ENCODE results near the gene POLR3G.
A peak's percentile ranks its signal among the peaks of the same experiment; 100 is the strongest.

Gene POLR3G

GRCh38 chr5:90474235-90475107 lies at the start of gene POLR3G, which contains the start of gene MBLAC2:
Gene POLR3G (plus strand): TSS chr5:90474864. CDS start chr5:90485568, 10,704 bp downstream.
Gene MBLAC2 (minus strand): TSS chr5:90474771. CDS start chr5:90474292, 479 bp downstream.
- peak; percentile 94 for DNase-seq (ENCODE audit: low spot score)

- DNase-seq (ENCODE audit: low spot score), result peak; percentile 24
Observed at GRCh38 chr5:90434116-90434714, 40.4 kb upstream of the POLR3G start.

- DNase-seq (ENCODE audit: low spot score), result no peak
Observed at GRCh38 chr5:90437663-90438062, 37.0 kb upstream of the POLR3G start.

GRCh38 chr5:90438100-90438499 lies 36.6 kb upstream of the POLR3G start:
- no peak for DNase-seq (ENCODE audit: low spot score)

- no peak for DNase-seq (ENCODE audit: low spot score)
Observed at GRCh38 chr5:90440644-90441043, 34.0 kb upstream of the POLR3G start.

GRCh38 chr5:90446961-90447360 lies 27.7 kb upstream of the POLR3G start:
- peak; percentile 15 for DNase-seq (ENCODE audit: low spot score)

- no peak for DNase-seq (ENCODE audit: low spot score)
Observed at GRCh38 chr5:90461288-90461687, 13.4 kb upstream of the POLR3G start.

- no peak for DNase-seq (ENCODE audit: low spot score)
Observed at GRCh38 chr5:90472783-90473395, 1.8 kb upstream of the POLR3G start.

- DNase-seq (ENCODE audit: low spot score), result peak; percentile 10
Observed at GRCh38 chr5:90473396-90474234, 1.0 kb upstream of the POLR3G start.

- DNase-seq (ENCODE audit: low spot score), result no peak
Observed at GRCh38 chr5:90475436-90475980, 844 bp downstream of the POLR3G start.

- no peak for DNase-seq (ENCODE audit: low spot score)
Observed at GRCh38 chr5:90476391-90476790, 1.7 kb downstream of the POLR3G start.

GRCh38 chr5:90477073-90477472 lies 2.4 kb downstream of the POLR3G start:
- DNase-seq (ENCODE audit: low spot score), result no peak

- no peak for DNase-seq (ENCODE audit: low spot score)
Observed at GRCh38 chr5:90477621-90478215, 3.1 kb downstream of the POLR3G start.

- peak; percentile 8 for DNase-seq (ENCODE audit: low spot score)
Observed at GRCh38 chr5:90479611-90480385, 5.1 kb downstream of the POLR3G start.

- DNase-seq (ENCODE audit: low spot score), result no peak
Observed at GRCh38 chr5:90480699-90481098, 6.0 kb downstream of the POLR3G start.

GRCh38 chr5:90483206-90483605 lies 8.5 kb downstream of the POLR3G start:
- DNase-seq (ENCODE audit: low spot score), result no peak

GRCh38 chr5:90484540-90484939 lies 9.9 kb downstream of the POLR3G start:
- no peak for DNase-seq (ENCODE audit: low spot score)

GRCh38 chr5:90488791-90489190 lies 14.1 kb downstream of the POLR3G start:
- peak; percentile 62 for DNase-seq (ENCODE audit: low spot score)

GRCh38 chr5:90494043-90494442 lies 19.4 kb downstream of the POLR3G start:
- no peak for DNase-seq (ENCODE audit: low spot score)

- DNase-seq (ENCODE audit: low spot score), result no peak
Observed at GRCh38 chr5:90495146-90495545, 20.5 kb downstream of the POLR3G start.
